Transverse colon (tissue), 4 donors: ENCODE measurements around the gene SLF2. TPM values are rescaled to one million over a fixed set of nuclear protein-coding genes. Genes with fewer than 3 reads are reported as not detected.

Source experiments
- DNase-seq: peaks from one replicate; pipeline ENCODE4 v3.0.0-alpha.2; 2019
- H3K27ac ChIP-seq, 4 donors: fragments of 200-600 bp; sonication (generic); 2 replicates each; pipeline ENCODE4 v1.5.1; 2016 to 2018; ENCODE audit warnings: inconsistent platforms in 4 of 4
- H3K27me3 ChIP-seq: fragments of 200-600 bp; sonication (generic); 2 replicates; pipeline ENCODE4 v1.5.1; 2017; ENCODE audit warnings: inconsistent platforms
- H3K36me3 ChIP-seq, 4 donors: fragments of 200-600 bp; sonication (generic); 2 replicates each; pipeline ENCODE4 v1.5.1; 2017 to 2019; ENCODE audit warnings: inconsistent platforms in 4 of 4
- H3K4me1 ChIP-seq, 4 donors: fragments of 200-600 bp; sonication (generic); 2 replicates each; pipeline ENCODE4 v1.5.1; 2017 to 2020; ENCODE audit warnings: inconsistent platforms in 4 of 4
- H3K4me3 ChIP-seq, 4 donors: fragments of 200-600 bp; sonication (generic); 1 replicate in 1 of 4; 2 replicates in 3 of 4; pipeline versions ENCODE4 v1.5.1 to v1.6.1; 2017 to 2019; ENCODE audit warnings: inconsistent platforms in 4 of 4
- H3K9me3 ChIP-seq, 2 donors: fragments of 200-600 bp; sonication (generic); 2 replicates each; pipeline ENCODE4 v1.5.1; 2017 to 2019; ENCODE audit warnings: inconsistent platforms in 2 of 2
- CTCF ChIP-seq, 5 experiments: fragments of 200-600 bp in 3 of 5; fragments of 450-650 bp in 2 of 5; sonication (generic) in 3 of 5; IDR thresholded peaks; 1 replicate in 2 of 5; 2 replicates in 3 of 5; pipeline ENCODE4 v1.5.1; 2016 to 2017; ENCODE audit warnings: antibody characterized with exemption in 5 of 5, inconsistent platforms in 3 of 5, mild to moderate bottlenecking in 2 of 5, moderate library complexity in 1 of 5
- EP300 ChIP-seq: sonication (generic); formaldehyde crosslinking; IDR thresholded peaks from one replicate; pipeline ENCODE4 v1.6.1; 2017; ENCODE audit warnings: antibody characterized with exemption, low read depth
- POLR2A ChIP-seq: fragments of 450-650 bp; IDR thresholded peaks from one replicate; pipeline ENCODE4 v1.6.1; 2016; ENCODE audit warnings: antibody characterized with exemption, mild to moderate bottlenecking, moderate library complexity
- POLR2AphosphoS5 ChIP-seq, 3 donors: sonication (generic); formaldehyde crosslinking; IDR thresholded peaks; one replicate each; pipeline ENCODE4 v1.6.1; 2016; ENCODE audit warnings: antibody characterized with exemption in 3 of 3
- WGBS, 2 donors: methylation state at CpG; one replicate each; pipeline ENCODE4 v1.1.5; 2018; ENCODE audit warnings: low coverage in 1 of 2; 5-methylcytosine and 5-hydroxymethylcytosine counted together
- in situ Hi-C, 4 donors: fragments of 200-750 bp; cut with MboI; loops; one replicate each; pipeline versions ENCODE4 v1.15.0 to v1.15.1; 2017; ENCODE audit warnings: low sequenced_read_pairs in 3 of 4, low pct_ligation_motif_present in 1 of 4, low pct_unique_long_range_greater_than_20kb in 1 of 4
- intact Hi-C: fragments of 100-400 bp; cut with DNase I; formaldehyde crosslinking; loops from one replicate; pipeline ENCODE4 v1.15.1; 2023; ENCODE audit warnings: low total_unique reads
- total RNA-seq, 4 donors: library from RNA; depleted of rRNA; stranded (reverse); fragments of >200 nt; gene quantifications; one replicate each; pipeline ENCODE4 v1.1.0, GENCODE V29; 2016

The SLF2 gene
- total RNA-seq, 4 donors from 2014 or later: 25.4 to 55.1 (median 33.1) TPM

DNA sequence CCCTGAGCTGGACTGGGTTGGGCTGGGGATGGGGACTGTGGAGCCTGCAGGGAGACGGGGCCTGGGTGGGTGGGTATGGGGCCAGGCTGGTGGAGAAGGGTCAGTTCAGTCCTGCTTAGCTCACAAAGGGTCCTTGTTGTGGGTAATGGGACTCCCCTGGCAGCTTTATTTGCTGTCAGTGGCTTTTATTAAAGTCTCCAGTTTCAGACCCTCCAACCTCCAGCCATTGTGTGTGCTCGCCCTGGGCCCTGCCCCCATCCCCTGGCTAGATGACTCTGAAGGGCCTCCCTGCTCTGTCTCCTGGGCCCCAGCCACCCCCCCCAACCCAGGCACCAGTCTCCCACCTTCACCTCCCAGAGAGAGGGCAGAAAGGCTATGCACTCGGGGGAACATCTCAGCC, 44.4 kb upstream of the SLF2 start:
- Histone ChIP-seq H3K9me3 (no peaks in the 10 kb centered on the region), H3K36me3 (no peaks in the 10 kb centered on the region), H3K4me1 (no peaks in the 10 kb centered on the region), H3K27me3 (peaks cover 47% of the 10 kb centered on the region), H3K27ac (no peak overlapping the region), H3K4me3 (no peak overlapping the region)
- intact Hi-C loops (no loop called here), in situ Hi-C loops (loop anchor here in 1 of 4 donors (25.0 kb wide), 1 partner anchor 306 kb away; no protein-coding TSS in a partner anchor)
- TF ChIP-seq EP300 (no peak), POLR2AphosphoS5 (IDR thresholded peaks at IDR 0.05) (no peak), POLR2A (no peak), CTCF (IDR thresholded peaks at IDR 0.05) (no peak)
- no peak for DNase-seq
- 65% methylated on average over 2 of the region's 3 CpGs; no CpG with 5 or more reads in 1 of the 2 donors for WGBS, 2 donors

DNA sequence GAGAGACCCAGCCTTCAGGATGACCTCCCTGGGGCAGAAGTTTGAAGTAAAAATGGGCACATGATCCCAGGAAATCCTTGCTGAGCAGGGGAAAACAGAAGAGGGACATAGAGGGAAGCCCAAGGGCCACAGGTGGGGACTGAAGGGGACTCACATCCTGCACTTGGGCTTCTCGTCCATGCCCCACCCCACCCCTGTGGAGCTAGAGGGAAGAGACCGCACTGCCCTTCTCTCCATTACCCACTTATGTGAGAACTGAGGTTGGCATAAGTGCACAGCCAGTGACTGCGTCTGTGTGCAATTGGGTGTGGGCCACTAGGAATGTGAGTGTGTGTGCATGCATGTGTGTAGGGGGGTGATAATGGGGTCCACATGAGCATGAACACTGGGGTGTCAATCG, 43.4 kb upstream of the SLF2 start:
- in situ Hi-C loops (loop anchor here in 1 of 4 donors (25.0 kb wide), 1 partner anchor 307 kb away; no protein-coding TSS in a partner anchor), intact Hi-C loops (no loop called here)
- TF ChIP-seq POLR2A: no peak
- no peak for TF ChIP-seq CTCF (IDR thresholded peaks at IDR 0.05)
- no peak for TF ChIP-seq POLR2AphosphoS5 (IDR thresholded peaks at IDR 0.05)
- TF ChIP-seq EP300: no peak
- no peak for DNase-seq
- Histone ChIP-seq H3K4me3 (no peak overlapping the region), H3K9me3 (no peaks in the 10 kb centered on the region), H3K27me3 (peaks cover 43% of the 10 kb centered on the region), H3K27ac (no peak overlapping the region), H3K4me1 (no peaks in the 10 kb centered on the region), H3K36me3 (no peaks in the 10 kb centered on the region)
- 85% methylated on average over 4 of the region's 4 CpGs; no CpG with 5 or more reads in 1 of the 2 donors for WGBS, 2 donors

GRCh38 chr10:100872034-100872791, 40.5 kb upstream of the SLF2 start:
- Histone ChIP-seq H3K9me3 (no peaks in the 10 kb centered on the region), H3K27me3 (peaks cover 28% of the 10 kb centered on the region), H3K27ac (no peak overlapping the region), H3K4me3 (no peak overlapping the region), H3K4me1 (peaks cover 0 to 12% (median 6%) of the 10 kb centered on the region in 4 donors), H3K36me3 (no peaks in the 10 kb centered on the region)
- intact Hi-C loops: no loop called here
- DNase-seq: peak; percentile 17
- TF ChIP-seq EP300: no peak
- peak; percentile 23 to 37 (median 30) for TF ChIP-seq CTCF (IDR thresholded peaks at IDR 0.05)
- no peak for TF ChIP-seq POLR2A
- TF ChIP-seq POLR2AphosphoS5 (IDR thresholded peaks at IDR 0.05): no peak
- WGBS, 2 donors: 59 to 100% methylated on average over 1 to 11 of the region's 11 CpGs
- in situ Hi-C loops: loop anchor here in 3 of 4 donors (10.0 to 25.0 kb wide), 2 partner anchors 307 to 310 kb away; no protein-coding TSS in a partner anchor

GRCh38 chr10:100873146-100873826, 39.5 kb upstream of the SLF2 start:
- H3K36me3 ChIP-seq: no peaks in the 10 kb centered on the region
- WGBS, 2 donors: 40 to 73% methylated on average over 2 to 7 of the region's 7 CpGs
- H3K9me3 ChIP-seq: no peaks in the 10 kb centered on the region
- TF ChIP-seq POLR2A: no peak
- TF ChIP-seq EP300: no peak
- no peak for TF ChIP-seq POLR2AphosphoS5 (IDR thresholded peaks at IDR 0.05)
- TF ChIP-seq CTCF (IDR thresholded peaks at IDR 0.05): no peak
- DNase-seq: no peak
- intact Hi-C loops (no loop called here), in situ Hi-C loops (loop anchor here in 3 of 4 donors (10.0 to 25.0 kb wide), 2 partner anchors 308 to 311 kb away; no protein-coding TSS in a partner anchor)
- H3K27me3 ChIP-seq: peaks cover 17% of the 10 kb centered on the region
- H3K4me1 ChIP-seq: peaks cover 0 to 17% (median 6%) of the 10 kb centered on the region in 4 donors
- no peak overlapping the region for H3K27ac ChIP-seq
- no peak overlapping the region for H3K4me3 ChIP-seq
